Renal cortex interstitium (tissue), 11 donors: ENCODE results near the gene PEMT. TPM values are rescaled to one million over a fixed set of nuclear protein-coding genes. Genes with fewer than 3 reads are reported as not detected.

ENCODE experiments used
- DNase-seq, 11 donors: peaks; one replicate each; pipeline ENCODE4 v3.0.0-alpha.2; 2013; ENCODE audit warnings: low read depth in 9 of 11, low spot score in 4 of 11; ENCODE audit errors: extremely low read depth in 1 of 11
- polyA plus RNA-seq, 3 donors: library from polyadenylated mRNA; unstranded; fragments of 120-200 nt; gene quantifications; one replicate each; pipeline ENCODE4 v1.2.1, GENCODE V29; 2013; ENCODE audit not compliant: insufficient read length in 3 of 3

The PEMT gene
- polyA plus RNA-seq, 3 donors: 29.4 to 35.7 (median 34.4) TPM

- no peak for DNase-seq
Observed at GRCh38 chr17:17511293-17511741, 80.2 kb downstream of the PEMT start.

GRCh38 chr17:17510456-17511292 is 80.8 kb downstream of the PEMT start:
- DNase-seq: no peak

- no peak for DNase-seq
Observed at GRCh38 chr17:17509601-17510425, 81.7 kb downstream of the PEMT start.

GRCh38 chr17:17508646-17509591 is 82.6 kb downstream of the PEMT start:
- no peak for DNase-seq

GRCh38 chr17:17508019-17508535 is 83.4 kb downstream of the PEMT start:
- no peak for DNase-seq

GRCh38 chr17:17507465-17508011 is 84.0 kb downstream of the PEMT start:
- no peak for DNase-seq

DNA sequence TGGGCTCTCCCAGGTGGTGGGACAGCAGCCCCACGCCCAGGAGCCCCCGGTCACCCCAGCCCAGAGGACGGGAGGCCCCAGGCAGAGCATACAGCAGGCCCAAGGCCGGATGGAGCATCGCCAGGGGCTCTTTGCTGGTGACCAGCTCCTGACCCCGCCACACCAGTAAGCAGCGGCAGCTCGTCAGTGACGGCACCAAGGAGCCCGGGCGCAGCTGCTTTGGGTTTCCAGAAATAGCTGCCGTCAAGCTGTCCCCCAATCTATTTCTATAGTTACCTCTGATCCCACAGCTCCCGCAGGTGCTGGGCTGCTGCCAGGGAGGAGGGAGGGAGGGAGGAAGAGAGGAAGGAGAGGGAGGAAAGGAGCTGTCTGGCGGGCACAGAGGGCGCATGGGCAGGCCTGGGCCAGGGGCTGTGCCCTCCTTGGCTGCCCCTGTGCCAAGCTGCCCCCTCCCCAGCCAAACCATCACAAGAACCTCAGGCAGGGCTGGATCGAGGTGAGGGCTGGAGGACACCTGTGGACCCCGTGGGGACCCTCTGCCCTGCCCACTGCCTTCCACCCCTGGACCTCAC is 84.5 kb downstream of the PEMT start:
- no peak for DNase-seq

DNA sequence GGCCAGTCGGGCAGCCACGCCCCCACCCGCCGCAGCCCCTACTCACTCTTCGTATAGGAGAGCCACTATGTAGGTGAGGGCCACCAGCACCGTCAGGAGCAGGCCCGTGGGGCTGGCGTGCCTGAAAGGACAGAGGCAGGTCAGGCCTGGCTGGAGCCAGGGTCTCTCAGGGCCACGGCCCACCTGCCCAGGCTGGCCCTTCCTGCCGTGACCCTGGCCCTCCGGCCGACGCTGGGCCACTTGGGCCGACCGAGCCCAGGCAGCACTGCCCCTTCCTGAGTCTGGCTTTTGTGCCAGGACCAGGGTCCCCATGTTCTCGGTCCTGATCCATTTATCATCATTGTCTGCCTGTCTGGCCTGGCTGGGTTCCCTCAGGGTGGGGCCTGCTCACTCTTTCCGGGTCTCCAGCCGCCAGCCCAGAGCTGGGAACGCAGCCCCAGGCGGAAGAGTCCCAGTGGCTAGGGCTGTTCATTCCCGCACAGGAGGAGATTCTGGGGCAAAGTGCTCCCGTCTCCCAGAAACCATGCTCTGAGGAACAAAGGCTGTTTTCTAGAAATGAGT is 85.2 kb downstream of the PEMT start:
- DNase-seq: no peak

- no peak for DNase-seq
Observed at GRCh38 chr17:17505610-17506171, 85.8 kb downstream of the PEMT start.

GRCh38 chr17:17505151-17505550 is 86.4 kb downstream of the PEMT start:
- no peak for DNase-seq

DNA sequence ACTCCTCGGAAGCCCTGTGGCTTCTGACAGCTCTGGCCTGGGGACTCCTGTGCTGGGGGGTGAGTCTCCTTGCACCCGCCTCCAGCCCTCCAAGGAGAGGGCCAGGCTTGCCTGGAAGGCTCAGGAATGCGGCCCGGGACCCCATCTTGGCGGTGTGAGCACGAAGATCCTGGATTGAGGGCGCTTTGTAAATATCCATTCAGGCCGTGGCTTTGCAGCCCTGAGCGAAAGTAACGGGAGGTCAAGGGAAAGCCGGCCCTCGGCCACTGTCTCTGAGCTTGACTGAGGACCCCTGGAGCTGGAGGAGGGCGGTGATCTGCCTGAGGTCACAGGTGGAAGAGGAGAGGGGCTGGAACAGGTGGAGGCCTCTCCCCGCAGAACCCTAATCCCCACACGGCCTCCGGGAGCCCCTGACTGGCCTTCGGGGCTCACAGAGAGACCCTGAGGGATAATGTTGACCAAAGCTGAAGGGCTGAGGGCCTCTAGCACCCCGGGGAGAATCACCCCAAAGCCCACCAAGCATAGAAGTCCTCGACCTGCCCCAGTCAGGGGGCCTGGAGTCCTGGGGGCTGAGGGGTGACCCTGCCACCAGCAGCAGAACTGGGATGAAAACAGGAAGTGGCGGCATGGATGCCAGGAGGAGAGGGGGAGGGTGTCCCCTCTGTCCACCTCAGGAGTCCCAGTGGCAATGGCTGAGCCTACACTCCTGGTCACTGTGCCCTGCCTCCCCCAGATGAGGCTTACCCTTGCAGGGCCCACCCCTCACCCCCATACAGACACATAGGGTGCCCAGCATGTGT is 87.0 kb downstream of the PEMT start:
- no peak for DNase-seq

GRCh38 chr17:17503566-17504130 is 87.9 kb downstream of the PEMT start:
- no peak for DNase-seq

DNA sequence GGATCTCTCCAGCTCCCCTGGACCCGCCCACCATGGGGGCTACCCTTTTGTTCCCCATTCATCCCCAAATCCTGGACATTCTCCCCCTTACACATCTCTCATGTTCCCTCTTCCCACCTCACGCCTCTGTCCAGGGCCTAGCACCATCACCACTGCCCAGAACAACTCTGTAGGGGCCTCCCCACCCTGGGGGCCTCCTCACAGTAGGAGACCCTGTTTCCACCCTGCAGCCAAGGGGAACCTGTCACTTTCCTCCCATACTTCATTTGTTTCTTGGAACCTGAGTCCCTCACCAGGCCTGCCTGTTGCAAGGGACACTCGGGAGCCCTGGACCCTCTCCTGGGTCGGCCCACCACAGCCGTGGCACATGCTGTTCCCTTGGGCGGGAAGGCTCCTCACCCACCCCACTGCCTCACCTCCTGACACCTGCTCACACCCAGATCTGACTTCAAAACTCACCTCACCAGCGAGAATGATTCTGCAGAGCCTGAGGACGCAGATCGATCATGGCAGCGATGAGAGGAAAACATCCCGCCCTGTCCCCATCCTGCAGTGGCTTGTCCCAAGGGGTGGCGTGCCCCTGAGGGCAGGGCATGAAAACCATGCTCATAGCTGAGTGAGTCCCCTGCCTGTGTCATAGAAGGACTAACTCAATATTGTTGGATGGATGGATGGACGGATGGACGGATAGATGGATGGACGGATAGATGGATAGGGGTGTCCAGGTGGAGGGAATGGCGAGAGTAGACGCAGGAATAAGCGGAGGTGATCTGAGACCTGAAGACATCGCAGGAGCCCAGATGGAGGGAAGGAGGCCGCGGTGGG is 88.6 kb downstream of the PEMT start:
- DNase-seq: no peak

DNA sequence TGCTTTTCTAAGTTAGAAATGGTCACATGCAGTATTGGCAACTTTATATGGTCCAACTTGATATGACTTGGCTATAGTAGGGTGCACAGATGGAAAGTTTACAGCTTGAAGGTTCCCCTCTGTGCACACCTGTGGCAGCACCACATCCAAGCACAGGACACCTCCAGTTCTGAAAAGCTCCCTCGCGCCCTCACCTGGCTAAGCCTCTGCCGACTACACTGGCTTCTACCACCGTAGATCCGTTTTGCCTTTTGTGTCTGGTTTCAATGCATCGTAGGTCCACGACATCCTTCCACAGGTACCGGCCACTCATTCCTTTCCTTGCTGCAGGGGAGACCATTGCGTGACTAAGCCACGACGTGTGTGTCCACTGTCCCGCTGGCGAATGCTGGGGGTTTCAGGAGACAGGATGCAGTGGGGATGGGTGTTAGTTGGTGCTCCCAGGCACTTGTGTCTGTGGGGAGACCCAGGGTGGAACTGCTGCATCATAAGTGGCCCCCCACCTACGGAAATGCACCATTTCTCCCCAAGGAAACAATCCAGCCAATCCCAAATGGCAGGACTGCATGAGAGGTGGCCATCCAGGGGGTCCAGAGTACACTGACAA is 90.4 kb downstream of the PEMT start:
- no peak for DNase-seq

DNA sequence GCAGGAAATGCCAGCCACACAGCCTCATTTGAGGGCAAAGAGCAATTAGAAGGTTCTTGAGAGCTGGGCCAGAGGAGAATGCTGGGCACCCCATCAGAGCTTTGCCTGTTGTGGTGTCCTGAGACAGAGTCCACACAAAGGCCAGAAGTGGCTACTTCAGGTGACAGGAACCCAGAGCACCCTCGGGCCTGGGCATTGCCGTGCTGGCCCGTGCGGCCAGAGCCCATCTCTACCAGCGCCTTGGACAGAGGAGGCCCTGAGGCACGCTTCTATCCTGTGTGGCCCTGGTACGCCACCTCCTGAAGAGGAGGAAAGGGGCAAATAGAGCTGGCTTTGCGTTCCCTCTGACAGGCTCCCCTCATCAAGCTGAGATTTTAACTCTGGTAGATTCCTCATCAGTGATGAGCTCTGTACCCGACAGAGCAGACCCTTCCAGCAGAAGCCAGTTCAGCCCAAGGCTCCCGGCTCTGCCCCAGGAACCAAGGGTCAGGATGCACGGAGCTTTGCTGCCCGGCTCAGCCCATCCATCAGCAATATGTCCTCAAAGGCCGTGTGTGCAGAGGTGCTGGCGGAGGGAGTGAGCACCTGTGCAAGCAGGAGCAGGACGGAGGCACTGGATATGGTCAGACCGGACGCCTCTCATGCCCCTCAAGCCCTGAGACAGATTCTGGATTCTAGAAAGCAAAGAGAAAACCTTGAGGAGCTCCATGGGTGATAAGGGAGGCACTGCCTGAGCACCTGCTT is 91.9 kb downstream of the PEMT start:
- no peak for DNase-seq
